Aorta (tissue), 5 donors: ENCODE results near the gene TNFSF12. TPM values are rescaled to one million over a fixed set of nuclear protein-coding genes. Genes with fewer than 3 reads are reported as not detected.

ENCODE experiments used
- ATAC-seq: fragments of 200-7000 bp; cut with Tn5 transposase; one replicate; pipeline ENCODE4 v1.9.1; 2022; ENCODE audit warnings: moderate library complexity; ENCODE audit not compliant: low FRiP score
- DNase-seq, 2 donors: peaks; one replicate each; pipeline ENCODE4 v3.0.0-alpha.2; 2020
- H3K27ac ChIP-seq, 2 donors: one replicate each; pipeline ENCODE4 v1.5.1; 2013; ENCODE audit warnings: low read length in 2 of 2, mild to moderate bottlenecking in 2 of 2, moderate library complexity in 2 of 2, control low read depth in 1 of 2, inconsistent platforms in 1 of 2, low read depth in 1 of 2
- H3K27me3 ChIP-seq, 2 donors: one replicate each; pipeline ENCODE4 v1.6.1; 2013; ENCODE audit warnings: control low read depth in 1 of 2, low read length in 1 of 2, mild to moderate bottlenecking in 1 of 2, moderate library complexity in 1 of 2; ENCODE audit not compliant: insufficient read depth in 2 of 2, control insufficient read depth in 1 of 2
- H3K36me3 ChIP-seq, 2 donors: one replicate each; pipeline ENCODE4 v1.6.1; 2013; ENCODE audit warnings: control low read depth in 1 of 2, low read length in 1 of 2, mild to moderate bottlenecking in 1 of 2; ENCODE audit not compliant: insufficient read depth in 2 of 2, control insufficient read depth in 1 of 2
- H3K4me1 ChIP-seq, 2 donors: one replicate each; pipeline ENCODE4 v1.6.1; 2013; ENCODE audit warnings: low read length in 2 of 2, control low read depth in 1 of 2, mild to moderate bottlenecking in 1 of 2, moderate library complexity in 1 of 2; ENCODE audit not compliant: insufficient read depth in 2 of 2, control insufficient read depth in 1 of 2
- H3K4me3 ChIP-seq, 2 donors: one replicate each; pipeline ENCODE4 v1.5.1; 2013; ENCODE audit warnings: low read length in 2 of 2, control low read depth in 1 of 2, mild to moderate bottlenecking in 1 of 2
- H3K9me3 ChIP-seq: one replicate; pipeline ENCODE4 v1.6.1; 2013; ENCODE audit warnings: mild to moderate bottlenecking, low read length; ENCODE audit not compliant: control insufficient read depth
- WGBS, 2 donors: extraction: QIAGEN DNeasy Blood & Tissue Kit; methylation state at CpG; one replicate each; pipeline ENCODE4 v1.1.7; 2013; 5-methylcytosine and 5-hydroxymethylcytosine counted together
- intact Hi-C, 2 donors: fragments of 100-400 bp; cut with DNase I; formaldehyde crosslinking; loops; one replicate each; pipeline versions ENCODE4 v1.14.2 to v1.15.0; 2022
- polyA plus RNA-seq, 2 donors: library from polyadenylated mRNA; stranded (reverse); fragments of 200-250 nt; gene quantifications; one replicate each; pipeline ENCODE4 v1.2.3, GENCODE V29; 2013
- total RNA-seq, 2 donors: library from RNA; stranded (reverse); fragmentation: NEBNext Ultra II Directional; extraction: Animal tissue kit (Norgen Biotek cat#: 25700); gene quantifications; one replicate each; pipeline ENCODE4 v1.2.1, GENCODE V29; 2021
- donor health status: healthy with polysubstance abuse.
- donor health status: Bipolar disorder and iron deficiency.
- donor health status: DM: no; HTN: no; CAD: no.
- donor health status: DM: no; HTN: no; CAD: no.
- donor health status: DM: yes; HTN: yes; CAD: no.

TNFSF12 gene
- total and polyA plus RNA-seq, 4 donors: 61.4 to 148 (median 110) TPM

DNA sequence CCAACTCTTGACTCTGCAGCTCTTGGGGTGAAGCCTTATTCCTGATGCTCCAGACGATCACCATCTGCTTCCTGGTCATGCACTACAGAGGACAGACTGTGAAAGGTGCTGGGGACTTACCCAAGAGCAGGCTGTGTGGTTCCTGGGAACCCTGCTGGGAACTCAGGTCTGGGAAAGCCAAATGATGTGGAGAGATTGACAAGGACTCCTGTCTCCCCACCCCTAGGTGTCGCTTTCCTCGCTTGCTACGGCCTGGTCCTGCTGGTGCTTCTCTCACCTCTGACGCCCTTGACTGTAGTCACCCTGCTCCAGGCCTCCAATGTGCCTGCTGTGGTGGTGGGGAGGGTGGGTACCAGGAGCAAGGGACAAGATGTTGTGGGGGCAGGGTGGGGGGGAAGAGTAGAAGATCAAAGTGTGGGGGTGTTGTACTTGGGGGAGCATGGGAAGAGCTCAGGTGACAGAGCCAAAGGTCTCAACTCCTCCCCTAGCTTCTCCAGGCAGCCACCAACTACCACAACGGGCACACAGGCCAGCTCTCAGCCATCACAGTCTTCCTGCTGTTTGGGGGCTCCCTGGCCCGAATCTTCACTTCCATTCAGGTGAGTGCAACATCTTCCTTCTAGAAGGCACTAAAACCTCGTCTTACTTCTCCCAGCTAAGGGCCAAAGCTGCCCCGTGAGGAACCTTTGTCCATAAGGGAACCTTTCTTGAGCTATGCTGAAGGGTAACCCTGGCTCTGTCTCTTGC is 38.0 kb downstream of the TNFSF12 start:
- 69 to 71% methylated on average over 9 of the region's 9 CpGs for WGBS, 2 donors
- Histone ChIP-seq H3K27ac (no peak overlapping the region), H3K36me3 (peaks cover 0 to 2% of the 10 kb centered on the region in 2 donors)

DNA sequence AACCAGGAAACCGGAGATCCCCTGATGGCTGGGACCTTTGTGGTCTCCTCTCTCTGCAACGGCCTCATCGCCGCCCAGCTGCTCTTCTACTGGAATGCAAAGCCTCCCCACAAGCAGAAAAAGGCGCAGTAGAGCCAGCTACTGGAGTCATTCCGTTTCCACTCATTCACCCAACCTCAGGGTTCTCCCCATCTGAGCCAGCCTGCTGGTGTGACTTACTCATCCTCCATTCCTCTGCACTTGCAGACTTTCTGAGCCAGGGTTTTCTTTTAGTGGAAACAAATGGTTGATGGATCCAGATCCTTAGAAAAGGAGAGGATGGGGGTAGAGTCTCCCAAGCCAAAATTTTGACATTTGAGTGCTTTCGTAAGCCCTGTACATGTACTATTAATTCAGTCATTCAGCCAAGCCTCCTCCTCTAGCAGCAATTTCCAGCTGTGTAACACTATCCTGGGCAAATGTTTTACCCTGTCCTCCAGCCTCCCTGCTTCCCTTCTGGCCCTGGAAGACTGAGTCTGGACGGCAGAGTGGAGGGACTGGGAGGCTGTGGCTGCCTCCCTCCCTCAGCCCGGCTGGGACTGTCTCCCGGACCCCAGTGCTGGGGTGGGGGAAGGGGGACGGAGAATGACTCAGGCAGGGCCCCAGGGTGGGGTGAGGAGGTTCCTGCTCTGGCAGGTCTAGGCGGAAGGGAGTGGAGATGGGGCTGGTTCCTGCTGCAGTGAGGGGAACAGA is 38.7 kb downstream of the TNFSF12 start:
- no peak overlapping the region for H3K4me3 ChIP-seq
- WGBS, 2 donors: 66 to 68% methylated on average over 12 of the region's 12 CpGs
- no peak for DNase-seq
- H3K4me1 ChIP-seq: no peaks in the 10 kb centered on the region
- no peaks in the 10 kb centered on the region for H3K27me3 ChIP-seq
- intact Hi-C loops: loop anchor here (2.0 to 5.0 kb wide), 2 partner anchors 65 to 75 kb away; no protein-coding TSS in a partner anchor
- ATAC-seq: no peak
- H3K9me3 ChIP-seq: no peaks in the 10 kb centered on the region
- no peak overlapping the region for H3K27ac ChIP-seq
- peaks cover 2 to 7% of the 10 kb centered on the region in 2 donors for H3K36me3 ChIP-seq

More for the DNA sequence above, 38.0 kb downstream of the TNFSF12 start:
- no peak for ATAC-seq
- no peak overlapping the region for H3K4me3 ChIP-seq
- intact Hi-C loops: loop anchor here in 1 of 2 donors (5.0 kb wide), 1 partner anchor 75 kb away; no protein-coding TSS in a partner anchor
- no peak for DNase-seq
- H3K9me3 ChIP-seq: no peaks in the 10 kb centered on the region
- peaks cover 0 to 4% of the 10 kb centered on the region in 2 donors for H3K4me1 ChIP-seq
- H3K27me3 ChIP-seq: no peaks in the 10 kb centered on the region

DNA sequence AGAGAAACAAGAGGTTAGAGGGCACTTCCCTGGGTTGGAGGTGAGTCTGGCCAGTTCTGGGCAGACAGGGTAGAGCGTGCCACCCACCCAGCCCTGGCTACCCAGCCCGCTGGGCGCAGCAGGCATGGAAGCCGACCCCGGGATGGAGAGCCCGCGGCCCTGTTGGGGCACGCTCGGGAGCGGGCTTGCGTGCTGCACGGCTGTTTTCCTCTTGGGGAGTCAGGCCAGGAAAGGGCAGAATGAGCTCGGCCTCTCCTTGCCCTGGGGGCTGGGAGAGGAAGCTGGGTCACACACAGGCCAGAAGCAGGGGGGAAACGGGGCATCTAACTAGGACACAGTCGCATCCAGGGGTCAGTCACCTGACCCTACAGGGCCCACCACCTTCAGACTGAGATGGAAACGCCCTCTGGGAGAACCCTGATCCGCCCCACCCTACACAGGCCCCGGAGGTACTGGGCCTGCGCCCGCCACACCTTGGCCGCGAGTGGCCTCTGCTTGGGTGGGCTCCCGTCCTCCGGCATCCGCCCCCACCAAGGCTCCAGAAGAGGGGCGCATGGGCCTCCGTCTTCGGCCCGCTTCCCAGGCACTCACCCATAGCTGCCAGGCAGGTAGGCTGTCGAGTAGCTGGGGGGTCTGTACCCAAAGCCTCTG is 39.8 kb downstream of the TNFSF12 start:
- 36 to 49% methylated on average over 30 of the region's 30 CpGs for WGBS, 2 donors
- Histone ChIP-seq H3K36me3 (peaks cover 9 to 14% of the 10 kb centered on the region in 2 donors), H3K27me3 (no peaks in the 10 kb centered on the region), H3K4me1 (no peaks in the 10 kb centered on the region), H3K4me3 (peak overlapping the region in 1 of 2 donors; percentile 14), H3K9me3 (no peaks in the 10 kb centered on the region), H3K27ac (no peak overlapping the region)
- ATAC-seq: peak; percentile 1
- peak in 1 of 2 donors; percentile 80 for DNase-seq
- intact Hi-C loops: loop anchor here (2.0 to 5.0 kb wide), 2 partner anchors 66 to 76 kb away; no protein-coding TSS in a partner anchor

DNA sequence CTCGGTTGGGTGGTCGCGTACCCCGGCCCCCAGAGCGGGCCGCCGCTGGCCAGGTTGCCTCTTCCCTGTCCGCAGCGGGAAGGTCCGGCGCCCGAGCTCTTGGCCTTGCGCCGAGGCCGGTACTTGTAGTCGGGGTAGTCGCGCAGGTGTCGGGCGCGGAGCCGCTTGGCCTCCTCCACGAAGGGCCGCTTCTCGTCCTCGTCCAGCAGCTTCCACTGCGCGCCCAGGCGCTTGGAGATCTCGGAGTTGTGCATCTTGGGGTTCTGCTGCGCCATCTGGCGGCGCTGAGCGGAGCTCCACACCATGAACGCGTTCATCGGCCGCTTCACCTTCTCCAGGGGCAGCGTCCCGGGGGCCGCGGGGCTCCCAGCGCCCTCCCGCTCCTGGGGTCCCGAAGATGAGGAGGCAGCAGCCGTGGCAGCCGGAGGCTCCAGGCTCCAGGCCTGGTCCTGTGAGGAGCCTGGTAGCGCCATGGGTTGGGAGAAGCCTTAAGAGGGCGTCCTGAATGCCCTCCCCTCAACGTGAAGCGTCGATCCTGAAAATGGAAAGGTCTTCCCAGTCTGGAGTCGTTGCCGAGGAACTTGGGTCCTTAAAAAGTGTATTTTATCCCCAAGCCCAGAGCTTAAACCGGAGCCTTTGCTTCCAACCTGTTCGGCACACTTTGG is 40.5 kb downstream of the TNFSF12 start:
- intact Hi-C loops: loop anchor here (2.0 to 5.0 kb wide), 2 partner anchors 67 to 77 kb away; no protein-coding TSS in a partner anchor
- Histone ChIP-seq H3K27me3 (no peaks in the 10 kb centered on the region), H3K4me1 (no peaks in the 10 kb centered on the region), H3K27ac (no peak overlapping the region), H3K9me3 (no peaks in the 10 kb centered on the region), H3K4me3 (peak overlapping the region in 1 of 2 donors; percentile 14), H3K36me3 (peaks cover 11 to 14% of the 10 kb centered on the region in 2 donors)
- ATAC-seq: peak; percentile 91
- WGBS, 2 donors: 8 to 9% methylated on average over 55 to 56 of the region's 56 CpGs
- peak; percentile 92 to 96 for DNase-seq

DNA sequence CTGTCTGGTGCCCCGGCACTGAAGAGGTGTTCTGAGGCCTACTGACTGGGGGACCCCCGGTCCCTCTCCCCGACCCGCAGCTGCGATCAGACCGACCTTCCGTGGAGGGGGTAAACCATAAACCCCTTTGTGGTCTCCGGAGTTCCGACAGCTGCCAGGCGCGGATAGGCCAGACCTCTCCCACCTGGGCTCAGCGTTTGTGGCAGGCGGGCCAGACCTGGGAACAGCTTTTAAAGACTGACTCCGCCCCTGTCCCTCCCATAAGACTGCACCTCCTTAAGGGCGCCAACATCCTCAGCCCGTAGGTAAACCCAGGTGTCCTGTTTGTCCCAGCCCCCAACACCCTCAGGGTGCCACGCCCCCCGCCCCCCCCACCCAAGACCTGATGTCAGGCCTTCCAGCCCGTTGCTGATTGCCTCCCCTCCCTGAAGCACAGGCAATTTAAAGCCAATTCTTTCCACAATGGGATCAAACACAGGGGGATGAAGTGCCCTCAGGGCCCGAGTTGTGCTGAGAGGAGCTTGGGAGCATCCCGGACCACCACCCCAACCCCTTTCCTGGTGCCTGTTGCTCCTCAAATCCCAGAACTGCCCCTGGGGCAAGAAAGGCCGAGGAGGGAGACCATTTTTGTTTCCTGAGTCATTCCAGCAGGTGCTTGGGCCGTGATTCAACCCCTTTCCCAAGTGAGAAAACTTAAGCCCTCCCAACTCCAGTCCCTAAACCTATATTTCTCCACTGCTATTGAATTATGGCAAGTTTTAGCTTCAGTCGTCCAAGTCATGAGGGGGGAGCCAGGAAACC is 41.2 kb downstream of the TNFSF12 start, which contains the start of gene SOX15:
TSS of gene SOX15 (minus strand) at position 204 of the 801 bp plus-strand sequence. CDS start 418 bp downstream, outside the sequence.
- Histone ChIP-seq H3K4me1 (no peaks in the 10 kb centered on the region), H3K4me3 (peak within 1 kb of the TSS in 1 of 2 donors; percentile 14), H3K9me3 (no peaks in the 10 kb centered on the region), H3K27me3 (no peaks in the 10 kb centered on the region), H3K36me3 (peaks cover 11 to 16% of the 10 kb centered on the region in 2 donors), H3K27ac (no peak within 1 kb of the TSS)
- intact Hi-C loops: loop anchor here (2.0 to 5.0 kb wide), 3 partner anchors 67 to 78 kb away; no protein-coding TSS in a partner anchor
- WGBS, 2 donors: 59 to 62% methylated on average over 24 of the region's 24 CpGs
- ATAC-seq (no peak), DNase-seq (no peak)

DNA sequence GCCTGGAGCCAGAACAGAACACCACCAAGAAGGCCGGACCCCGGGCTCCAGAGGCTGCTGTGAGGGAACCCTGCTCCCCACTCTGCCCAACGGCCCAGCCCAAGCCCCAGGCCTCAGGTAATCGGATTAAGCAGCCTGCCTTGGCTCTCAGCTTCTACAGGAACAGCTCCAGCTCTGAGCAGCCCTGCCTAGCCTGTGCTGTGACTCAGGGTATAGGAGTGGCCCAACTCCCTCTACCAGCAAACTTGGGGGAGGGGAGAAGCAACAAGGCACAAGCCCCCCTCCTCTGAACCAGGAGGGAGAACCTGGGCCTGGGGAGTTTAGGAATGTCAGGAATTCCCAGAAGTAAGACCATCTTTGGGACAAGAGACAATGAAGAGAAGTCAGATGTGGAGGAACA is 41.9 kb downstream of the TNFSF12 start:
- Histone ChIP-seq H3K4me3 (no peak overlapping the region), H3K9me3 (no peaks in the 10 kb centered on the region), H3K36me3 (peaks cover 11 to 21% of the 10 kb centered on the region in 2 donors), H3K4me1 (no peaks in the 10 kb centered on the region), H3K27me3 (no peaks in the 10 kb centered on the region), H3K27ac (no peak overlapping the region)
- DNase-seq (no peak), ATAC-seq (no peak)
- WGBS, 2 donors: 66 to 72% methylated on average over 4 of the region's 4 CpGs
- intact Hi-C loops: loop anchor here in 1 of 2 donors (2.0 kb wide), 1 partner anchor 78 kb away; no protein-coding TSS in a partner anchor

DNA sequence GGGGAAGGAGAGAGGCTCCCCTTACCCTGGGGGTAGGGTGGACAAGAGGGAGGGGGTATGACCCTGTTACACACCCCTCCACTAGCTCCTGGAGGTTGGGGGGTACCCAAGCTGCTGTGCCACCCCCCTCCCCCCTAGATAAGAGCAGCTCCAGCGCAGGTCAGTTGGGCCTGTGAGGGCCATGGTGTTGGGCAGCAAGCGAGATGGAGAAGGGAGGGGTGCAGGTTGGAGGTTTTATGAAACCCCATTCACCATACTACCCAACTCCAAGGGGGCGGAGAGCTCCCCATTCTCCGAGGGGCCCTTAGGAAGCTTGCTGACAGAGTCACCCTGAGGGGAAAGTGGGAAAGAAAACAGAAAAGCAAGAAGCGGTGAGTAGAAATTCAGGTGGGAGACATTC is 42.7 kb downstream of the TNFSF12 start:
- intact Hi-C loops: loop anchor here in 1 of 2 donors (2.0 kb wide), 1 partner anchor 79 kb away; no protein-coding TSS in a partner anchor

More for the DNA sequence above, 42.7 kb downstream of the TNFSF12 start:
- 83 to 86% methylated on average over 5 of the region's 5 CpGs for WGBS, 2 donors
- ATAC-seq (no peak), DNase-seq (no peak)
- H3K36me3 ChIP-seq: peaks cover 11 to 22% of the 10 kb centered on the region in 2 donors
- H3K4me1 ChIP-seq: no peaks in the 10 kb centered on the region
- H3K4me3 ChIP-seq: no peak overlapping the region
- H3K9me3 ChIP-seq: no peaks in the 10 kb centered on the region
- no peak overlapping the region for H3K27ac ChIP-seq
- no peaks in the 10 kb centered on the region for H3K27me3 ChIP-seq
